HG03095 (cell line): ENCODE data around the gene POLG.

ENCODE experiments used
- ATAC-seq: cut with Tn5 transposase; IDR thresholded peaks from one replicate; pipeline ENCODE4 v1.9.1; 2021; ENCODE audit warnings: moderate library complexity; ENCODE audit not compliant: unreplicated experiment

Gene POLG

DNA sequence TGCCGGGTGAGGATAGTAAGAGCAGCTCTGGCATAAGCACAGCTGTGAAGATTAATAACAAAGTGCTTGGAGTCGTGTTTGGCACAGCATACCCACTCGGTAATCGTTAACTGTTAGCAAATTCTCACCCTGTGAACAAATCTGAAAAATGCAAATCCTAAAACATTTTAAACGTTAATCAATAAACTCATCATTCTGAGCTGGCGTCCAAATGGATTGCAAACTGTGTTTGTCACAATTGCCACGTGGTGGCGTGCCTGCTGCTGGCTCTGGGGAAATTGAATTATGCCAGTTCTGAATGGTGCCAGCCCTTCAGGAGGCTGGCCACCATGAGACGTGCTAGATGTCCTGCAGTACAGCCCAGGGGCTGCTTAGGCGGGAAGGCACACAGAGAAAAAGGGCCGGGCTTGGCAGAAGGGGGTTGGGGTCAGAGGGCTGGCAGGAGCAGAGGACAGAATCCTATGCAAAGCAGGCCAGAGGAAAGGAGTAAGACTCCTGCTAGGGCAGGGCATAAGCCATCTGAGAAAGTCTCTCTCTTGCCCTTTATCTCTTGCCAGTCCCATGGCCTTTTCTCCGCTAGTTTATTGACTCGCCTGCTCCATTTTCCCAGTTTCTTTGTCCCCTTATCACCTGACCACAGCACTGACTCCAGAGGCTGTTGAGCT is 22.1 kb upstream of the POLG start:
- no peak for ATAC-seq

GRCh38 chr15:89353991-89354390 is 19.4 kb upstream of the POLG start:
- no peak for ATAC-seq

GRCh38 chr15:89352476-89352875 is 17.9 kb upstream of the POLG start:
- ATAC-seq: no peak

- ATAC-seq: no peak
Measured at GRCh38 chr15:89349206-89349558, 14.6 kb upstream of the POLG start.

GRCh38 chr15:89346516-89347231 is 12.1 kb upstream of the POLG start:
- ATAC-seq: no peak

- ATAC-seq: no peak
Measured at GRCh38 chr15:89345248-89345647, 10.6 kb upstream of the POLG start.

GRCh38 chr15:89342840-89343239 is 8.2 kb upstream of the POLG start:
- ATAC-seq: no peak

DNA sequence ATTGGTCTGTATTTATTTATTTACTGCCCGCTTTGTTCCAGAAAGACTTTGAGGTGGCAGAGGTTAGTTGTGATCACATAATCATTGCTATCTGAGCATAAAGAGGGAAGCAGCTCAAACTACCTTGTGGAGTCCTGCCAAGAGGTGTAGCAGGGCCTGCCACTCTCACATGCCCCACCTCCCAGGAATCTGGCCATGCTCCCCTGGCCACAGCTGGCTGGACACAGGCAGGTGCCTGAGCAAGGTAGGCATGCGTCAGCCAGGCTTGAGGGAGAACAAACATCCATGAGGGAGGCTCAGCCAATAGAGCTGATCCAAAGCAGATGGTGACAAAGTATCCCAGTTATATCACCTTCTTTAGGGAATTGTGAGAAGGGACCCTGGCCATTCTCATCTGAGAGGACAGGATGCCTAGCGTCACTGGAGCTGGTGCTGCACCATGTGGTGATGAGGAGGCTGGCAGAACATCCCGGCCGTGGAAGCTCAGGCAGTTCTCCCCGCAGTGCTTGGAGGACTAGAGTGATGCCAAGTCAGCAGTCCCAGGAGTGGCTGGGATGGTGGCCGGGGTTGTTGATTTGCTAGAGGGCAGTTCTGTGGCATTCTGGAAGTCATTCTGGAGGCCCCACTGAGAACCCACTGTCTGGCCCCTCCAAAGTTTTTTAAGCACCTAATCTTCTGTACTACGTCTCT is 6.8 kb upstream of the POLG start:
- ATAC-seq: no peak

DNA sequence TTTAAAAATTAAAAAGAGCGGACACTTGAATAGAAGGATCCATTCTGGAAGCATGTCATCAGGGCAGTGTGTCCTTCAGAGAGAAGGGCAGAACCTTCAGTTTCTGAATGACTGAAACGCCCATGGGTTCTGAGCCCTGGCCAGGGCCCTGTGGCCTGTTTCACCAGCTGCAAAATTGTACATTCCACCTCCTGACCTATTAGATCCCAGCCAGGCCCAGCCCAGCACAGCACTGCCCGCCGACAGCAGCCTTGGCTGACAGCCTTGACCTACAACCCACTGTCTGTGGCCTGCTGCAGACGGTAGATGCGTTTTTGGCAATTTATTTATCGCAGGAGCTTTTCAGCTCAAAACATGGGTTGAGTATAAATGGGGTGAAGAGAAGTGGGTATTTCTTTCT is 5.9 kb upstream of the POLG start:
- ATAC-seq: no peak

- ATAC-seq: no peak
Measured at GRCh38 chr15:89338036-89338435, 3.4 kb upstream of the POLG start.

DNA sequence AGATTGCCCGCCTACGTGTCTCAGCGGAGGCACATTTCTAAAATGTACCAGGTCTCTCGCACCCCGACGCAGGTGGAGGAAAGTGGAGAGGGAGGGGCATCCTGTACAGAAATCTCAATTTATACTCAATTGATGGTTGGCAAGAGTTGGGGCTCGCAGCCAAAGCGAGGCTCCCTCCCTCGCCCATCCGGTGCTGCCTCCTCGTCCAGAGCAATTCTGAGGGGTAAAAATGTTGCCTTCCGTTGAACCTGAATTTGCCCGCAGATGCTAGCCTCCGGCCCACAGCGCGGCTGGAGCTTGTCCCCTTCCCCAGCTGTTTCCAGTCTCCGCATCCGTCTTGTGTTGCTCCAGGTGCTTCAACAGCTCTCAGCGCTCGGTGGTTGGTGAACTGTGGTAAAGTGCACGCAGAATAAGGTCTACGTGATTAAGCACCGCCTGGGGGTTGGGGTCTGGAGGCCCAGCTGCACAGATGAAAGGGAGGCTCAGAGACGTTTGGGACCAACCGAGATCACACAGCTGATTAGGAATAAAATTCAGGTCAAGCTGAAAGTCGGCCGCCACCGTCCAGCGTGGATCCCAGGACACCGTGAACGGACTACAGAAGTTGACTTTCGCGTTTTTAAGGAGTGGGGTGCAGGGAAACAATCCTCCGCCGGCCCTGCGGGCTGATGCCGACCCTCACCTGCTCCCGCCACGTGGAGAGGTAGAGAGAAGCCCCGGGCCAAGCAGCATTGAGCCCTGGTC is 846 bp upstream of the POLG start:
- ATAC-seq: peak; percentile 12

DNA sequence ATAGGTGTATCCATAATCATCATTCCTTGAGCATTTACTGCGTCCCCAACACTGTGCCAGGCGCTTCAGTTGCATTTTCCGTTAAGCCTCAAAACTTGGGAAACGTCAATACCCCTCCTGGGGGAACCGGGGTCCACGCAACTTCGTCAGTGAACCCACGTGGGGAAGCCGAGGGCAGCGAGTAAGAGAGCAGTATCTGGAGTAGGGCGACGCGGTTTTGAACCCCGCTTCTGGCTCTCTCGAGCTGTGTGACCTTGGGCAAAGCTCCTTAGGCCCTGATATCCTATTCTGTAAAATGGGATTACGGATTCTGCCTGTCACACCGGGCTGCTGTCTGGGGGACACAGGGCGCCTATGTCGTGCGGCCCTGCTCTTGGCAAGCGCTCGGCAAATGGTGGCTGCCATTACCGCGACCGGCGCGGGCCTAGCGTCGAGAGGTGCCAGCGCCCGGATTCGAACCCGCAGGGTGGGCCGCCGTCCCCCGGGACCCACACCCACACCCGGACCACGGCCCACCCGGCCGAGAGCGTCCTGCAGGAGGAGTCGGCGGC is 590 bp downstream of the POLG start:
- ATAC-seq: no peak

- no peak for ATAC-seq
Measured at GRCh38 chr15:89333011-89333860, 1.4 kb downstream of the POLG start.

DNA sequence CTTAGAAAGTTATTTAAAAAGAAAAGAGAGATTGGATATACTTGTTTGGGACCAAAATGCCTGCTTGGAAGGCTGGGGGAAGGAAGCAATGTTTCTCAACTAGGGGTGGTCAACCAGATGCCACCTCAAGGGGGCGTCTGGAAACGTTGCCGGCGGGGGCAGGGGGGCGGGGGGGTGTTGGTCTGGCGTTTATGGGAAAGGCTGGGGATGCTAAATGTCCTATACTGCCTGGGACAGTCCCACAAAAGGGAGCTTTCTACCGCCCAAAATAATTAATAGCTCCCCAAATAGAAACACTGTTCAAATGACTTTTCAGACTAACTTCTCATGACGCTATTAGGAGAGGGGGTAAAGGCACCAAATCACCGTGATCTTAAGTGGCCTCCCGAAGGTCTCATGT is 2.2 kb downstream of the POLG start:
- ATAC-seq: no peak

DNA sequence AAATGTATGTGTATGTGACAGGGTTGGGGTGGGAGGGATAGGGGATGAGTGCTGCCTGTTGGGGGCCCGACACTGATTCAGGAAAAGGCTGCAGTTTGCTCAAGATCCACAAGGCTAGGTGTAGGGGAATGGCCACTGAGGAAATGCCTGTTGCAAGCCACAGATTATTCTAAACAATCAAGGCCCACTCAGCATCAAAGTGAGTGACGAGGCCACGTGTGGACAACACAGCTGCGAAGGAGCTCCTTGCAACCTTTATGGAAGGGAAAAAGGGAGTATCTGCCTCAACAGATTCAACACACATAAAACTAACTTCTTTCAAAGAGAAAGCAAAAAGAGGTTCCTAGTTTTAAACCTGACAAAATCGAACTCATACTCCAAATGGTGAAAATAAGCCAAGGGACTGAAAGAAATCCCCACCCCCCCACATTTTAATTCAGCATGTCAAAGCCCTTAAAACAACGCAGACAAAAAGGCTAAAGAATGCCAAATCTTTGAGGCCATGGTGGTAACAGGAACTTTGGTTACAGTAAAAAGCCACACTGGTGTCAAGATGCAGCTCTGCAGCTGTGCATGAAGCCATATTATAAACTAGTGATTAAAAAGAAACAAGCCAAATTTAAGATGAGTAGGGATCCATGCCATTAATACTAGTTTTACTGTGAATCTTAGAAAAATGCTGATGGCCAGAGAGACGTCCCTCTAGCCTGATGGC is 3.6 kb downstream of the POLG start:
- ATAC-seq: no peak

DNA sequence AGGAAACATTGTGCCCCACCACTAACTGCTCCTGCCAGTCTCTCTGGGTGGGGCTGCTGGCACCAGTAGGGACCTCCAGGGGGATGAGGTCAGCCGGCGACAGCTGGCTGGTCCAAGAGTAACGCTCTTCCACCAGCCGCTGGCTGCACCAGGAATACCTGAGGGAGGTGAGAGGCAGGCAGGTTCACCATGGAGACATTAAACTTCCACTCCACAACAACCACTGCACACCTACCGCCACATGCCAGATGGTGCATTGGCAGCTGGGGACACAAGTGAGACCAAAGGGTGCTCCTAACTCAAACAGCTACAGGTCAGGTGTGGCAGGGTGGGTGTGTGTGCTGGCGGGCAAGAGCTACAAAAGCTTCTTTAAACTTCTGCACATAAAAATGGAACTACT is 4.5 kb downstream of the POLG start:
- ATAC-seq: no peak

GRCh38 chr15:89329329-89330084 is 5.1 kb downstream of the POLG start:
- ATAC-seq: no peak

DNA sequence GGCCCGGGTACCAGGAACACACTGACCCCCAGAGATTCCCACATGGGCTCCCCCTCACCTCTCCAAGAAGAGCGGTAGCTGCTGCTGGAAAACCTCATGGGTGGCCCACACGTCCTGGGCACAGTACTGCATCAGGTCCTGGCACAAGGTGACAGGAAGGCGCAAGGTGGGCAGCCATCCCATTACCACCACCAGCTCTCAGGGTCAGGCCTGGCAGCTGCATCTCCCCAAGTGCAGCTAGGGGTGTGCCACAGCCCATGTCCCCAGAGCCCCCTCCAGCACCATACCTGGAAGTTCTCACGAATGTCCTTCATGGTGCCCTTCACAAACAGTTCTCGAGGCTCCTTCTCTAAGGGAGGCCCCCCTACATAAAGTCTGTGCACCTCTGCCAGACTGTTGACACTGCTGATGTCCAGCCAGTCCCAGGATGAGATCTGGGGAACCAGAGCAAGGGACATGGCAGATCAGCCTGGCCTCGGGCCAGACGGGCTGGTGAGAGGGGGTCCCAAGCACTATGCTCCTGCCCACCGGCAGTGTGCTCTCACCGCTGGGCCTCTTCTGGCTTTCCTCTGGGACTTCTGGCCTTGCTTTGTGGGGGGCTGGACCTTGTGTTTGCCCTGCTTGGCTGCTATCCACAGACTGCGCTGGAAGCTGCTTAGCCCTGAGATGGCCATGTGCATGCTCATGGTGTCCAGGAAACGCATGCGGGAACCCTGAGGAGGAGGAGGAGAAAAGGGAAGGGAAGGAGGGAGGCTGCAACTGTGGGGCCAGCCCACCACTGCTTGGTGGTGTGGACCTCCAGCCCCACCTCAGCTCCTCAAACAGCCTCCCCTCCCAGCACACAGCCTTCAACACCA is 6.0 kb downstream of the POLG start:
- ATAC-seq: no peak
